Adipose tissue (tissue), 3 donors: ENCODE data around the gene GPR75. TPM values are rescaled to one million over a fixed set of nuclear protein-coding genes. Genes with fewer than 3 reads are reported as not detected.

Source experiments
- H3K27ac ChIP-seq: one replicate; pipeline ENCODE4 v1.5.1; 2013; ENCODE audit warnings: low read depth, low read length
- WGBS, 3 donors: extraction: QIAGEN DNeasy Blood & Tissue Kit; methylation state at CpG; one replicate each; pipeline ENCODE4 v1.1.7; 2013; 5-methylcytosine and 5-hydroxymethylcytosine counted together
- polyA plus RNA-seq, 3 donors: library from polyadenylated mRNA; stranded (reverse); fragments of 200-250 nt; gene quantifications; one replicate each; pipeline ENCODE4 v1.2.3, GENCODE V29; 2013
- donor health status: healthy with polysubstance abuse.
- donor health status: Bipolar disorder and iron deficiency.
- donor health status: healthy.

The GPR75 gene
- polyA plus RNA-seq, 3 donors, result 0.45 to 1.7 TPM; not detected in 1

DNA sequence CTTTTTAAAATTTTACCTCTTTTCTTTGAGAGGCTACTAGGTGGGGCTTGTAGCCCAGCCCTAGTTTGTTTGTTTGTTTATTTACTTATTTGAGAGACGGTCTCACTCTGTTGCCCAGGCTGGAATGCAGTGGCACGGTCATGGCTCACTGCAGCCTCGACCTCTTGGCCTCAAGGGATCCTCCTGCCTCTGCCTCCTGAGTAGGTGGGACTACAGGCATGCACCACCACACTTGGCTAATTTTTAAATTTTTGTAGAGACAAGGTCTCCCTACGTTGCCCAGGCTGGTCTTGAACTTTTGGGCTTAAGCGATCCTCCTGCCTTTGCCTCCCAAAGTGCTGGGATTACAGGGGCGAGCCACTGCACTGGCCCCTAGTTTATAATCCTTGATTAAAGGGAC lies 38.0 kb downstream of the GPR75 start:
- no peak overlapping the region for H3K27ac ChIP-seq
- 85 to 91% (median 87%) methylated on average over 6 of the region's 6 CpGs for WGBS, 3 donors

DNA sequence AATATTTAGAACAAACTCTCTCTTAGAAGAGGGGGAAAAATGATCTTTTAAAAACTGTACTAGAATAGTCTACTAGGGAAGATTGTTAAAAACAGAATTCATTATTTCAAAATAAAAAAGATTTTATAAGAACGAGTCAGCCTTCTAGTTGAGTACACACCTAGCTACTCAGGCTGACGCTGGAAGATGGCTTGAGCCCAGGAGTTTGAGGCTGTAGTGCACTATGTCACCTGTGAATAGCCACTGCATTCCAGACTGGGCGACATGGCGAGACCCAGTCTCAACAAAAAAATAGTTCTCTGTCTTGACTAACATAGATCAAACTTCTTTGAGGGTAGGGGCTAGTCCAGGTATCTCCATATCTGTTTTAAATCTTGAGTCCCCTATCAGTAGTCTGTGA lies 39.1 kb downstream of the GPR75 start:
- 90 to 93% (median 90%) methylated on average over 4 of the region's 4 CpGs for WGBS, 3 donors
- H3K27ac ChIP-seq, result no peak overlapping the region

DNA sequence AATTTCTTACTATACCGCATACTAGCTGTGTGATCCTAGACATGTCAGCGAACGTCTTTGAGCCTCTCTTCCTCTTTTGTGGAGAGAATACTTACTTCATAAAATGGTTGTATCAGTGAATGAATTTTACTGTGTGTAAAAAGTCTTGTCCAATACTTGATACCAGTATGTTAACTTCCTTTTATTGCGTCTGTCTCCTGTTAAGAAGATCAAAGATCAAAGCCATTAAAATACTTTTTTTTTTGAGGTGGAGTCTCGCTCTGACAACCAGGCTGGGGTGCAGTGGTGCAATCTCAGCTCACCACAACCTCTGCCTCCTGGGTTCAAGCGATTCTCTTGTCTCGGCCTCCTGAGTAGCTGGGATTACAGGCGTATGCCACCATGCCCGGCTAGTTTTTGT lies 39.7 kb downstream of the GPR75 start:
- no peak overlapping the region for H3K27ac ChIP-seq
- 87 to 91% (median 88%) methylated on average over 9 of the region's 9 CpGs for WGBS, 3 donors

GRCh38 chr2:53819634-53820033 lies 40.1 kb downstream of the GPR75 start:
- no peak overlapping the region for H3K27ac ChIP-seq
- WGBS, 3 donors, result 81 to 88% (median 84%) methylated on average over 4 of the region's 4 CpGs

- no peak overlapping the region for H3K27ac ChIP-seq
- WGBS, 3 donors, result 81 to 91% (median 85%) methylated on average over 3 of the region's 3 CpGs
These were observed 40.8 kb downstream of the GPR75 start for GRCh38 chr2:53818854-53819435.

GRCh38 chr2:53813151-53813550 lies 46.6 kb downstream of the GPR75 start:
- H3K27ac ChIP-seq, result no peak overlapping the region

DNA sequence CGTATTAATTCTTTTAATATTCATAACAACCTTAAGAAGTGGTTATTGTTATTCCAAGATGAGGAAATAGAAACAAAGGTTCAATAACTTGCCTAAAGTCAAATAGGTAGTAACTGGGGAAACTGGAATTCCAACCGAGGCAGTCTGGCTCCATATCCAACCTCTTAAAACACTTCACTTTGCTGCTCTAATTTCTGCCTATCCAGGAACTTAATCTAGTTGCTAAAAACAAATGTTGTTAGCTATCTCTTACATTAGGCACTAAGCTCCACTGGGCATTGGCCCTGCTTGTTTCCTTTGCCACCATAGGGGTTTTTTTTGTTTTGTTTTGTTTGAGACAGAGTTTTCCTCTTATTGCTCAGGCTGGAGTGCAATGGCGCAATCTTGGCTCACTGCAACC lies 48.2 kb downstream of the GPR75 start:
- WGBS, 3 donors, result 95 to 96% (median 95%) methylated on average over 3 of the region's 3 CpGs

More for the DNA sequence above, 48.2 kb downstream of the GPR75 start:
- no peak overlapping the region for H3K27ac ChIP-seq

Other genes starting within 250 kb of the GPR75 start
- 1 to 10 TPM; 1.2 to 4.3 (median 2.9) TPM for gene CHAC2, start 92.2 kb downstream of the GPR75 start, polyA plus RNA-seq
- 10 to 100 TPM in 1 of 3 donors, 1 to 10 TPM in 2; 3.4 to 10.1 (median 5.5) TPM for gene ASB3, start 73.0 kb downstream of the GPR75 start, polyA plus RNA-seq
- 10 to 100 TPM; 34.4 to 45.2 (median 34.8) TPM for gene ERLEC1, start 72.9 kb downstream of the GPR75 start, polyA plus RNA-seq
- 10 to 100 TPM in 2 of 3 donors, 1 to 10 TPM in 1; 8.9 to 16.6 (median 12.5) TPM for gene PSME4, start 111.0 kb upstream of the GPR75 start, polyA plus RNA-seq